Spleen (tissue), 7 donors: ENCODE measurements around the gene GNS.

Experiments used
- POLR2A ChIP-seq, 3 donors: fragments of 450-650 bp; IDR thresholded peaks; one replicate each; pipeline ENCODE4 v1.5.1; 2017; ENCODE audit warnings: antibody characterized with exemption in 3 of 3, mild to moderate bottlenecking in 1 of 3
- POLR2AphosphoS5 ChIP-seq, 3 donors: sonication (generic); formaldehyde crosslinking; IDR thresholded peaks; one replicate each; pipeline ENCODE4 v1.5.1; 2017; ENCODE audit warnings: antibody characterized with exemption in 3 of 3
- TF ChIP-seq, protein P1 (sequence below), 11 experiments: fragments of 200-600 bp in 7 of 11; fragments of 450-650 bp in 4 of 11; sonication (generic) in 4 of 11; IDR thresholded peaks in 8 of 11; conservative IDR thresholded peaks in 3 of 11; 1 replicate in 7 of 11; 2 replicates in 4 of 11; pipeline versions ENCODE4 v1.4.0 to v1.8.0; 2016 to 2021; ENCODE audit warnings: antibody characterized with exemption in 11 of 11, inconsistent platforms in 4 of 11, mild to moderate bottlenecking in 1 of 11
- donor health status: DM: no; HTN: no; CAD: no; lungs with moderate emphysema.
- donor health status: DM: no; HTN: no; CAD: no.
- donor health status: DM: no; HTN: no; CAD: no.

DNA sequence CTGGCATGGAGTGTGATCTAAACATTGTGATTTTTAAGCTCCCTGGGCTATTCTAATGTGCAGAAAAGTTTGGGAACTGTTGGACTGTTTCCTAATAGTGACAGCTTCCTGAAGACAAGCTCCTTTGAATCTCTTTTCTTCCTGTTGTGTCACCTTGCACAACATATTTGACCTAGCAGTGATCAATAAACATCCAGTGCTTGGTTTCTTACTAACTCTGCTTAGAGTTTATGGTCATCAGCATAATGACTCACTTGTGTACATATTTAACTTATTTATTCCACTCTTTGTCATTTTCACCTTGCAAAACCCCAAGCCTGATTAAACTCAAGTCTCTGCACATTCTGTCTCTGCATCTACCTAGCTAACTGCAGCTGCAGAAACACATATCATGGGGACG, 38.0 kb upstream of the GNS start:
- TF ChIP-seq POLR2A (IDR thresholded peaks at IDR 0.05) (no peak), POLR2AphosphoS5 (IDR thresholded peaks at IDR 0.05) (no peak)
- TF ChIP-seq, protein P1, sequence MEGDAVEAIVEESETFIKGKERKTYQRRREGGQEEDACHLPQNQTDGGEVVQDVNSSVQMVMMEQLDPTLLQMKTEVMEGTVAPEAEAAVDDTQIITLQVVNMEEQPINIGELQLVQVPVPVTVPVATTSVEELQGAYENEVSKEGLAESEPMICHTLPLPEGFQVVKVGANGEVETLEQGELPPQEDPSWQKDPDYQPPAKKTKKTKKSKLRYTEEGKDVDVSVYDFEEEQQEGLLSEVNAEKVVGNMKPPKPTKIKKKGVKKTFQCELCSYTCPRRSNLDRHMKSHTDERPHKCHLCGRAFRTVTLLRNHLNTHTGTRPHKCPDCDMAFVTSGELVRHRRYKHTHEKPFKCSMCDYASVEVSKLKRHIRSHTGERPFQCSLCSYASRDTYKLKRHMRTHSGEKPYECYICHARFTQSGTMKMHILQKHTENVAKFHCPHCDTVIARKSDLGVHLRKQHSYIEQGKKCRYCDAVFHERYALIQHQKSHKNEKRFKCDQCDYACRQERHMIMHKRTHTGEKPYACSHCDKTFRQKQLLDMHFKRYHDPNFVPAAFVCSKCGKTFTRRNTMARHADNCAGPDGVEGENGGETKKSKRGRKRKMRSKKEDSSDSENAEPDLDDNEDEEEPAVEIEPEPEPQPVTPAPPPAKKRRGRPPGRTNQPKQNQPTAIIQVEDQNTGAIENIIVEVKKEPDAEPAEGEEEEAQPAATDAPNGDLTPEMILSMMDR (IDR thresholded peaks at IDR 0.05 in 8 of 11, conservative IDR thresholded peaks at IDR 0.05 in 3 of 11) = no peak
